ENCODE results near the gene OR10H4. TPM values are rescaled to one million over a fixed set of nuclear protein-coding genes. Genes with fewer than 3 reads are reported as not detected.

The OR10H4 gene
- total RNA-seq, 1 experiment from 2014 or later, result not detected

GRCh38 chr19:15986701-15987100 lies 37.9 kb downstream of the OR10H4 start:
- no peaks in the 10 kb centered on the region for H3K9me3 ChIP-seq (ENCODE audit: low read depth, low read length, poor library complexity, severe bottlenecking)
- H3K27me3 ChIP-seq (replicated peaks; ENCODE audit: insufficient read depth, low read depth, low read length, poor library complexity), result peaks cover 3% of the 10 kb centered on the region
- CTCF ChIA-PET, result no interaction called here
- H3K4me1 ChIP-seq (ENCODE audit: insufficient read depth, low read length, poor library complexity, severe bottlenecking), result no peaks in the 10 kb centered on the region
- no peak overlapping the region for H3K27ac ChIP-seq (ENCODE audit: low read depth, low read length, poor library complexity, severe bottlenecking)
- POLR2A ChIA-PET (ENCODE audit: low non-redundant PET), result no interaction called here
- TF ChIP-seq CTCF (conservative IDR thresholded peaks at IDR 0.05; ENCODE audit: low read depth, low read length), result no peak
- no peak for TF ChIP-seq EZH2 (IDR thresholded peaks at IDR 0.05; ENCODE audit: borderline replicate concordance, low read depth, low read length, poor library complexity, severe bottlenecking)
- BruUV-seq (replicated peaks), result no TSS peak
- DNase-seq (ENCODE audit: low spot score), result no peak
- H3K36me3 ChIP-seq (ENCODE audit: insufficient read depth, low read length, poor library complexity, severe bottlenecking), result no peaks in the 10 kb centered on the region
- no peak overlapping the region for H3K4me3 ChIP-seq (ENCODE audit: low read depth, low read length, poor library complexity, severe bottlenecking)
- intact Hi-C loops (cut with micrococcal nuclease; ENCODE audit: unreplicated experiment), result no loop called here

GRCh38 chr19:15989889-15990288 lies 41.1 kb downstream of the OR10H4 start:
- intact Hi-C loops (cut with micrococcal nuclease; ENCODE audit: unreplicated experiment), result no loop called here
- no peak overlapping the region for H3K27ac ChIP-seq (ENCODE audit: low read depth, low read length, poor library complexity, severe bottlenecking)
- H3K9me3 ChIP-seq (ENCODE audit: low read depth, low read length, poor library complexity, severe bottlenecking), result no peaks in the 10 kb centered on the region
- H3K36me3 ChIP-seq (ENCODE audit: insufficient read depth, low read length, poor library complexity, severe bottlenecking), result no peaks in the 10 kb centered on the region
- H3K4me3 ChIP-seq (ENCODE audit: low read depth, low read length, poor library complexity, severe bottlenecking), result no peak overlapping the region
- peaks cover 3% of the 10 kb centered on the region for H3K27me3 ChIP-seq (replicated peaks; ENCODE audit: insufficient read depth, low read depth, low read length, poor library complexity)
- no peaks in the 10 kb centered on the region for H3K4me1 ChIP-seq (ENCODE audit: insufficient read depth, low read length, poor library complexity, severe bottlenecking)
- no peak for DNase-seq (ENCODE audit: low spot score)
- TF ChIP-seq EZH2 (IDR thresholded peaks at IDR 0.05; ENCODE audit: borderline replicate concordance, low read depth, low read length, poor library complexity, severe bottlenecking) (no peak), CTCF (conservative IDR thresholded peaks at IDR 0.05; ENCODE audit: low read depth, low read length) (no peak)
- no TSS peak for BruUV-seq (replicated peaks)
- ChIA-PET CTCF (no interaction called here), POLR2A (ENCODE audit: low non-redundant PET) (no interaction called here)

- Histone ChIP-seq H3K4me3 (ENCODE audit: low read depth, low read length, poor library complexity, severe bottlenecking) (no peak overlapping the region), H3K9me3 (ENCODE audit: low read depth, low read length, poor library complexity, severe bottlenecking) (no peaks in the 10 kb centered on the region), H3K36me3 (ENCODE audit: insufficient read depth, low read length, poor library complexity, severe bottlenecking) (no peaks in the 10 kb centered on the region), H3K27me3 (replicated peaks; ENCODE audit: insufficient read depth, low read depth, low read length, poor library complexity) (peaks cover 3% of the 10 kb centered on the region), H3K4me1 (ENCODE audit: insufficient read depth, low read length, poor library complexity, severe bottlenecking) (no peaks in the 10 kb centered on the region), H3K27ac (ENCODE audit: low read depth, low read length, poor library complexity, severe bottlenecking) (no peak overlapping the region)
- no peak for DNase-seq (ENCODE audit: low spot score)
- intact Hi-C loops (cut with micrococcal nuclease; ENCODE audit: unreplicated experiment), result no loop called here
- POLR2A ChIA-PET (ENCODE audit: low non-redundant PET), result no interaction called here
- BruUV-seq (replicated peaks), result no TSS peak
- TF ChIP-seq EZH2 (IDR thresholded peaks at IDR 0.05; ENCODE audit: borderline replicate concordance, low read depth, low read length, poor library complexity, severe bottlenecking) (no peak), CTCF (conservative IDR thresholded peaks at IDR 0.05; ENCODE audit: low read depth, low read length) (no peak)
- CTCF ChIA-PET, result no interaction called here
Observed at GRCh38 chr19:15991602-15992001, 42.8 kb downstream of the OR10H4 start.

All from A673 (cell line).